Stimulated activated effector memory CD8-positive, alpha-beta T cell treated with anti-CD3 and anti-CD28 coated beads, Interleukin-12 subunit alpha, Interleukin-12 subunit beta, amount 100 ng/mL, for 72 hours (primary cell): ENCODE measurements around the gene PRDM16.

ENCODE experiments used
- ATAC-seq: fragments of 150-1000 bp; cut with Tn5 transposase; 2 replicates; pipeline ENCODE4 v1.10.0; 2021
- DNase-seq, 2 donors: peaks; one replicate each; pipeline ENCODE4 v3.0.0; 2021 to 2022; ENCODE audit warnings: low spot score in 2 of 2
- H3K27ac Mint-ChIP-seq: one replicate; pipeline ENCODE4 v1.8.0; 2022; ENCODE audit warnings: mild to moderate bottlenecking, mixed read lengths
- H3K36me3 Mint-ChIP-seq: one replicate; pipeline ENCODE4 v1.8.0; 2022; ENCODE audit warnings: mild to moderate bottlenecking, mixed read lengths
- H3K4me1 Mint-ChIP-seq: one replicate; pipeline ENCODE4 v1.8.0; 2022; ENCODE audit warnings: mixed read lengths
- H3K4me3 Mint-ChIP-seq: one replicate; pipeline ENCODE4 v1.8.0; 2022; ENCODE audit warnings: mild to moderate bottlenecking, mixed read lengths
- H3K9me3 Mint-ChIP-seq: one replicate; pipeline ENCODE4 v1.8.0; 2022; ENCODE audit warnings: mixed read lengths

The PRDM16 gene

GRCh38 chr1:3194760-3195479, 125.9 kb downstream of the PRDM16 start:
- Mint-ChIP-seq H3K36me3 (no peaks in the 10 kb centered on the region), H3K4me3 (no peak overlapping the region), H3K9me3 (no peaks in the 10 kb centered on the region), H3K4me1 (no peaks in the 10 kb centered on the region), H3K27ac (no peak overlapping the region)
- no peak for ATAC-seq
- no peak for DNase-seq

DNA sequence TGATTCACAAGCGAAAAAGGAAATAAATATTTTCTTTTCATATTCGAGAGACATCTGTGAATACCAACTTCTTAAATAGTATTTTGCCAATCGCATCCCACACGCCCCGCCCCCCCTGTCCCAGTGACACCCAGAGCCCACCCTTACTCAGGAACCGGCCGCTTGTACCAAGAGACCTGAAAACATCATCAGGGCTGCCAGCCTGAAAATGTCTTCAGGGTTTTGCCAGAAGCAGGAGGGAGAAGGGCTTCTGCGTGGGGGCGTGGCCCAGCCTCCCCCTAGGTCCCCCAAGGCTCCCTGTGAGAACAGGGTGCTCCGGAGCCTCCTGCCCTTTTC, 126.4 kb downstream of the PRDM16 start:
- no peak for ATAC-seq
- H3K27ac Mint-ChIP-seq = no peak overlapping the region
- no peaks in the 10 kb centered on the region for H3K4me1 Mint-ChIP-seq
- no peaks in the 10 kb centered on the region for H3K9me3 Mint-ChIP-seq
- DNase-seq = no peak
- no peaks in the 10 kb centered on the region for H3K36me3 Mint-ChIP-seq
- no peak overlapping the region for H3K4me3 Mint-ChIP-seq

DNA sequence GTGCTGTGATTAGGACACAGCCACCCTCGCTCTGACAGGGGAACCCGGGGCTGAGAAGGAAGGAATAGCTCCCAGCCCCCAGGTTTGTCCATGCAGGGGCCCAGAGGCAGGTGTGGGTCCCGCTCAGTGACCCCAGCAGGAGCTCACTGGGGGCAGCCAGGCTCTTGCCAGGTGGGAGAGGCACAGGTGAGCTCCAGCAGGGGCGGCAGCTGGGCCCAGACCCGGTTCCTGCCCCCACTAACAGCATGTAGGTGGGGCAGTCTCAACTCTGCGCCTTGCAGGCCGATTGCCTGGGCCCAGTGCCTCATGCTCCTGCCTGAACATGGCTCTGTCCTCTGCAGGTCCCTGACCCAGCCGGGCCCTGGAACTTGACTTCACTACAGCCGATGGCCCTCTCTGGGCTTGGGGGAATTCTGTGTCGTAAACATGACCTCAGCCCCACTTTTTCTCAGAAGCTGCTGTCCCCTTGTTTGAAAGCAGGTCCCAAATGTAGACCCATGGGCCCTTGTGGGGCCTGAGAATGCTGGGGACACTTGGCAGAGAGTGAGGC, 127.0 kb downstream of the PRDM16 start:
- Mint-ChIP-seq H3K36me3 (no peaks in the 10 kb centered on the region), H3K9me3 (no peaks in the 10 kb centered on the region), H3K4me1 (no peaks in the 10 kb centered on the region), H3K4me3 (no peak overlapping the region), H3K27ac (no peak overlapping the region)
- DNase-seq (no peak), ATAC-seq (no peak)

DNA sequence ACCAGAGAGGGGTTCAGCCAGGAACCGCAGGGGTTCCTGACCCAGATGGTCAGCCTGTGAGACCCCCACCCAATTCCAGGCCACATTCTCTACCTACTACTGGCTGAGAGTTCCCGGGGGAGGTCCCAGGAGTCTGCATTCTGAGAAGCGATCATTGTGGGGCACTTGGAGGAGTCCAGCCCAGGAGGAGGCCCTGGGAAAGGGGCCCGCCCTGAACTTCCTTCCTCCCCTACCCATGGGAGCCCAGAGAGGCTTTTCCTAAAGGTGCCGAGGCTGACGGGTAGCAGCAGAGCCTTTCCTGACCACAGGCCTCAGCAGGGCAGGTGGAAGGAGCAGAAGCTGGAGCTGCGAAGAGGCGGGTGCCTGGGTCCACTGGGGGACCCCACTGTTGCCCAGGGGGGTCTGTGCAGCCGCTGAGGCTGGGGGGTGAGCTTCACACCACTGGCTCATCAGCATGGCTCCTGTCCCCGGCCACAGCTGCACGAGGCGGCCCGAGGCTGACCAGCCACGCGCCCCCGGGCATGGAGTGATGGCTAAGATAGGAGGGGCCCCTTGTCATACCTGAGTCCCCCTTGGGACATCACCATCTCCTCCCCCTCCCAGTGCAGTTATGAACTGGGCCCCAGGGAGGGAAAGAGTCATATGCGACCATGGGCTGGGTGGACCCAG, 127.7 kb downstream of the PRDM16 start:
- no peak overlapping the region for H3K4me3 Mint-ChIP-seq
- no peak for DNase-seq

DNA sequence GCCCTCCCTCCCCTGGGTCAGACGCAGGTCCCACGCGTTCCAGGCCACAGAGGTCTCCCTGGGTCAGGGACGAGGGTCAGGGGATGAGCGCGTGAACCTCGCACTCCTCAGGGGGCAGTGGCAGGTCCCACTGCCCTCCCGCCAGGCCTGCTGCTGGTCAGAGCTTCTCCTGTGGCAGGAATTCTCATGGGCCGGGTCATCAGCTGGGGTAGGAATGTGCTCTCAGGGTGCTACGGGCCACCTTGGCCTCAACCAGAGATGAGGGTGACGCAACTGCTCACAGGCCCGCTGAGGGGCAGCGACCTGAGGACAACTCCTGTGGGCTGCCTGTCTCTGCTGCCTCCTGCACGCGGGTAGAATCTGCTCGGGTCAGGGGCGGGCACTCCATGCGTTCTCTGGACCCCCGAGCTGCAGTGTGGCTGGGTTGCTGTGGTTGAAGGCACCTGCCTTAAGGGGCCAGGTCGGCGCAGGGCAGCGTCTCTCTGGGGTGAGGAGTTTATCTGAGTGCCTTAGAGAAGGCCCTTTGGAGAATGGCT, 128.8 kb downstream of the PRDM16 start:
- H3K9me3 Mint-ChIP-seq = no peaks in the 10 kb centered on the region
- no peak overlapping the region for H3K4me3 Mint-ChIP-seq
- DNase-seq = no peak
- H3K27ac Mint-ChIP-seq = no peak overlapping the region
- H3K4me1 Mint-ChIP-seq = no peaks in the 10 kb centered on the region
- no peaks in the 10 kb centered on the region for H3K36me3 Mint-ChIP-seq
- no peak for ATAC-seq

More for the DNA sequence above, 127.7 kb downstream of the PRDM16 start:
- Mint-ChIP-seq H3K27ac (no peak overlapping the region), H3K36me3 (no peaks in the 10 kb centered on the region), H3K4me1 (no peaks in the 10 kb centered on the region), H3K9me3 (no peaks in the 10 kb centered on the region)
- ATAC-seq = no peak

DNA sequence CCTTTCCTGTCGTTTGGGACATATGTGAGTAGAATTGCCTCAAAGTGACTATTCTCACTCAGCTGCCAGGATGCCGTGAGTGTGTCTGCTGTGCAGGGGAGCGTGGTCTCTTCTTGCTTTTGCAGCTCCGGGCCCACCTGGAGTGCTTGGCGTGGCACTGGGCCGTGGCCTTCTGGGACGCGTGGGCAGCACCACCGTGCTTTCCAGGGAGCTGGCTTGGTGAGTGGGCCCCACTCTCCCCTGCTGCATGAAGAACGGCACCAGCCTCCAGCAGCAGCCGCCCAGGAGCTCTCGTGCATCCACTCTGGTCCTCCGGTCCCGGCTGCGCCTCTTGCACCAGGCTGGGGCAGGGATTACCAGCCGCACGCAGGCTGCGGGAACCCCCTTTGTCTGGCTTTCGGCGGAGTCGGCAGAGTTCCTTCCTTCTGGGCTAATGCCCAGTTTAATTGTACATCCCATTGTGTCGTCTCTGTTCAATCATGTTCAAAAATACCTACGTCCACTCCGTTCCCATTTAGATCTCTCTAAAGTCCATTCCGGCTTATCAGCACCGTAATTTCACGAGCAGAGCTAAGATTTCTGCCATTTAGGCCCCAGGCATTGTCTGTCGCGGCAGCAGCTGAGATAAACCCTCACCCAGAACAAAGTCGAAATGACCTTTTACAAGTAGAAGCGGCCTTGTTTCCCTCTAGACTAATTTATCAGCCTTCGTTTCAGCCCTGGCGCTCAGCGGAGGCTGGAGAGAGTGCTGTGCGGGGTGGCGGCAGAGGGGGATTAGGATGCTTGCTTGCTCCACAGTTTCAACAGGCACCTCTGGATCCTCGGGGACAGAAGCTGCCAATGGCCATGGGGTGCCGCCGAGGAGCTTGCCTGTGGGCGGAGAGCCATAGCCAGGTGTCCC, 129.6 kb downstream of the PRDM16 start:
- Mint-ChIP-seq H3K27ac (no peak overlapping the region), H3K36me3 (no peaks in the 10 kb centered on the region), H3K4me3 (no peak overlapping the region), H3K4me1 (no peaks in the 10 kb centered on the region), H3K9me3 (no peaks in the 10 kb centered on the region)
- DNase-seq = no peak
- ATAC-seq = no peak

- no peak for DNase-seq
- ATAC-seq = no peak
- Mint-ChIP-seq H3K9me3 (no peaks in the 10 kb centered on the region), H3K4me1 (no peaks in the 10 kb centered on the region), H3K27ac (no peak overlapping the region), H3K4me3 (no peak overlapping the region), H3K36me3 (no peaks in the 10 kb centered on the region)
These were observed 135.7 kb downstream of the PRDM16 start for GRCh38 chr1:3204725-3205124.

- DNase-seq (no peak), ATAC-seq (no peak)
- no peak overlapping the region for H3K27ac Mint-ChIP-seq
- no peaks in the 10 kb centered on the region for H3K9me3 Mint-ChIP-seq
- no peaks in the 10 kb centered on the region for H3K36me3 Mint-ChIP-seq
- H3K4me1 Mint-ChIP-seq = no peaks in the 10 kb centered on the region
- no peak overlapping the region for H3K4me3 Mint-ChIP-seq
These were observed 136.8 kb downstream of the PRDM16 start for GRCh38 chr1:3205815-3206214.

- Mint-ChIP-seq H3K27ac (no peak overlapping the region), H3K9me3 (no peaks in the 10 kb centered on the region), H3K4me3 (no peak overlapping the region), H3K36me3 (no peaks in the 10 kb centered on the region), H3K4me1 (no peaks in the 10 kb centered on the region)
- ATAC-seq = no peak
- no peak for DNase-seq
These were observed 137.7 kb downstream of the PRDM16 start for GRCh38 chr1:3206696-3207095.

DNA sequence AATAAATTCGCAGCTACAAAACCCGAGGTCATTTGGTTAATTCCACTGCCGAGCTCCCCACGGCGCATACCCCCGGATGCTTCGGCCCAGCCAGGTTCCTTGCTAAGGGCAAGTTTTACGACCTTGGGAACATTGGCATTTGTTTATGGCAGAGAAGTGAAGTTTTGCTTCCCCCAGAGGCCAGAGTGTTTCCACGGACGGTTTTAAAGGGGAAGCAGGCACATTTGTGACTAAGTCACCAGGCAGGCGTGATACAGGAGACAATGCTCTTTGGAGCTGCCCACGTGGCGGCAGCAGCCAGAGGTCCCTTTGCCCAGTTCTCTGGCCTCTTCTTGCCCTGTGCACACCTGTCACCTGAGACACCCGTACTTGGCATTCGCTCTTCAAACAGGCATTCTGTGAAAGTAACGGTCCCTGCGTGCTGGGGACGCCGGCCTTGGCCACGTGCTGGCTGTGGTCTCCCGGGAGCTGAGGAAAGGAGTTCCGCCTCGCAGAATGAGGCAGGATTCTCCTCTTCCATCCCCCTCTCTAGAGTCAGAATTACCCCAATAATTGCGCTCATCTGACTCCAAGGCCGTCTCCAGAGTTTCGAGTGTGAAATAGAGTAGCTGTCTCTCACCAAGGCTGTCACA, 138.3 kb downstream of the PRDM16 start:
- no peaks in the 10 kb centered on the region for H3K36me3 Mint-ChIP-seq
- no peak overlapping the region for H3K4me3 Mint-ChIP-seq
- H3K4me1 Mint-ChIP-seq = no peaks in the 10 kb centered on the region
- DNase-seq = no peak
- no peaks in the 10 kb centered on the region for H3K9me3 Mint-ChIP-seq
- ATAC-seq = no peak
- H3K27ac Mint-ChIP-seq = no peak overlapping the region

DNA sequence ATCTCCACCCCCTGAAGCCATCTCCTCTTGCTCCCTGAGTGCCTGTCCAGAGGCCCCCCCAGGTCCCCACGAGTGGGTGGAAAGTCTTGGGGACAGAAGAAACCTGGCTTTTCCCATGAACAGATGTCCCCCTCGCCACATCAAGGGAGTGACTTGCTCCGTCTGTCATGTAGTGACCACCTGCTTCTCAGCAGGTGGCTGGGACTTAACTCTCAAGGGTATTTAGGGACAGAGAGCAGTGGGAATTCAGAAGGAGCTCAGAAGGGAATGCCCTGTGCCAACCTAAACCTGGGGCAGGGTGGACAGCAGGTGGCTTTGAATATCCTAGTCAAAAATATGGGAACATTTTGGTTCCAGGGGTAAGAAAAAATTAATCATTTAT, 139.8 kb downstream of the PRDM16 start:
- Mint-ChIP-seq H3K4me1 (no peaks in the 10 kb centered on the region), H3K36me3 (no peaks in the 10 kb centered on the region), H3K9me3 (no peaks in the 10 kb centered on the region), H3K4me3 (no peak overlapping the region), H3K27ac (no peak overlapping the region)
- DNase-seq (no peak), ATAC-seq (no peak)

DNA sequence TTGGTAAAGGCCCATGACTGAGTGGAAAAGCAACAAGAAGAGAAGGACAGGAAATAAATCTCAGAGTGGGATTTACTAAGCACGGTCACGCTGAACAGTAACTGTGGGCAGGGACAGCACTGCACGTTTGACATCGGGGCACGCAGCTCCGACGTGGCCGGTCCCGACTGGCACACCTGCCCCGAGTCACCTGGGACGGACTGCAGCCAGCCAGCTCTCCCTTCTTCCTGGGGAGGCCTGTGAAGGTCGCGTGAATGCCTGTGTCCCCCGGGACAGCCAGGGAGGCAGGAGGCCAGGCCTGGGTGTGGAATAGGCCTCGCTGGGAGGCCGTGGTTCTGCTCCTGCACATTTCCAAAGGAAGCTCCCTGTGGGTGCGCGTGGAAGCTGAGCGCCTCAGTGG, 140.2 kb downstream of the PRDM16 start:
- H3K36me3 Mint-ChIP-seq = no peaks in the 10 kb centered on the region

GRCh38 chr1:3211582-3212375, 142.8 kb downstream of the PRDM16 start:
- Mint-ChIP-seq H3K36me3 (no peaks in the 10 kb centered on the region), H3K4me3 (no peak overlapping the region), H3K27ac (no peak overlapping the region), H3K9me3 (no peaks in the 10 kb centered on the region), H3K4me1 (no peaks in the 10 kb centered on the region)
- DNase-seq (no peak), ATAC-seq (no peak)

More for the DNA sequence above, 140.2 kb downstream of the PRDM16 start:
- DNase-seq (no peak), ATAC-seq (no peak)
- H3K27ac Mint-ChIP-seq = no peak overlapping the region
- H3K4me1 Mint-ChIP-seq = no peaks in the 10 kb centered on the region
- no peak overlapping the region for H3K4me3 Mint-ChIP-seq
- H3K9me3 Mint-ChIP-seq = no peaks in the 10 kb centered on the region
